HG03064 (cell line): ENCODE measurements around the gene CPB1.

ENCODE experiments used
- ATAC-seq: cut with Tn5 transposase; IDR thresholded peaks from one replicate; pipeline ENCODE4 v1.9.1; 2021; ENCODE audit warnings: low read depth; ENCODE audit not compliant: unreplicated experiment

The CPB1 gene

DNA sequence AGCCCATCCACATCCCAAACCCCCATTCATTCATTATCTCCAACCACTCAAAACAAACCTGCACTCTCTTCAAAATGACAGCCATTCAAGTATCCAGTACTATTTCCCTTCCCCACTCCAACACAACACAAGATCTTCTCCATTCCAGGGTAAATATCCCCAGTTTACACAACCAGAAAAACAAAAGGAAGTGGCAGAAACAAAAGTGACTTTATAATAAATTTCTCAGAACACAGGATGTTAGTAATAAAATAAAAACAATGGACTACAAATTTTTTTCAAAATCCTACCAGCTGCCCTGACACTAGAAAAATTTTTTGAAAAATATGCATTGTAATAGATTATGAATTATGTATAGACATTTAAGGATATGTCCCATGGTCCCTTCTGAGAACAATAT, 51.6 kb downstream of the CPB1 start:
- ATAC-seq = no peak

DNA sequence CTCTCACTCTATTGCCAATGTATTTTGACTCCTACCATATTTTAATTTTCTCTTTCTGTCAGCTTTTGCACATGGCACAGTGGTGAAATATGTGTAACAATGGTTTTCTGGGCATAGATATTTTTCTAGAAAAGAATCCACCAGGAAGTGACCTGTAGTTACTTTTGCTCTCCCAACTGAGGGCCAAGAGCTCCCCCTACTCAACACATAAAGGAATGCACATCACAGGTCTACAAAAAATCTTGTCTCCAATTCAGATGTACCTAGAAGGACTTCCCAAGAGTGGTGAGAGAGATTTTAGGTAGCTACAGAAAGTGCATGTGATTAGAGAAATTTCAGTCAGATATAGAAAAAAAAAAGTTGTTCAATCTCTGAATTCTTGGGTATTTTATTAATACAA, 53.1 kb downstream of the CPB1 start:
- ATAC-seq = no peak

DNA sequence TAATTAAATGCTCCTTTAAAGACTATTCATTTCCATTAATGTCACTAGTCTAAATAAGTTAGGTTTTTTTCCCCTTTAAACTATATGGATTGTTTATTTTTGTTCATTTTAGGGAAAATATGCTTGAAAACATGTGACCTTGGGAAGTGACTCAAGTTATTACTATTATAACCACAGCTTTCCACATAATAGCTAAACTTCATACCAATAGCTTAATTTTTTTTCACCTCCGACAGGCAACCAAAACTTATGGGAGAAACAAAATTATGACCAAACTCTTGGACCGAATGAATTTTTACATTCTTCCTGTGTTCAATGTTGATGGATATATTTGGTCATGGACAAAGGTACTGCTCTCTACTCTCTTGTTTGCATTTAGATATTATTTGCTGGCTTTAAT, 53.7 kb downstream of the CPB1 start:
- no peak for ATAC-seq

DNA sequence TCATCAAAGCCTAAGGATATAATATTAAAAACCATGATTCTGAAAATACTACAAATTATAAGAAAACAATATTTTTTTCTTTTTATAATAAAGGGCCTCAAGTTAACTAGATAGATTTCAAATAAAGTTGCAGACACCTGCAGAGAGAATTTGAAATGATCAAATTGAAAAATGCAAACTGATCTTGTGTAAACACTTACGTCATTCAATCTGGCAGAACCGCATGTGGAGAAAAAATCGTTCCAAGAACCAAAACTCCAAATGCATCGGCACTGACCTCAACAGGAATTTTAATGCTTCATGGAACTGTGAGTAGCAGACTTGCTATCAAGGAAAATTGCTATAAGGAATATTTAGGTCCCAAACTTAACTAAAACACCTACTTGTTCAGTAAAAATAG, 54.7 kb downstream of the CPB1 start:
- no peak for ATAC-seq

DNA sequence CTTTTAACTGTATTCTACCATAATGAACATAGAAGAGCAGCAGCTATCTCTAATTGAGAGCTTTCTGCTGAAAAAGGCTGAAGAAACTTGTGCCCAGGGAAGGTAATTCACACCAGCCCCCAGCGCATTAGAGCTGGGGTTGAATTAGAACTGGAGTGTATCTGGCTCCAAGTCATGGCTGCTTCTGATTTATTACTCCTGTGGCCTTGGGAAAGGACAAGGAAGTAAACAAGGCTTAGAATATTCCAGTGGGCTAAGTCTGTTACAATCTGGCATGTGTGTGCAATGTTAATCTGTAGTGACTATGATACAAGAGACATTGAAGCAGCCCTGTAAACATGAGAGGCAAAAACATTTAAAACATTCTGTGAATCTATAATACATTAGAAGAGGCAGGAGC, 55.6 kb downstream of the CPB1 start:
- no peak for ATAC-seq

DNA sequence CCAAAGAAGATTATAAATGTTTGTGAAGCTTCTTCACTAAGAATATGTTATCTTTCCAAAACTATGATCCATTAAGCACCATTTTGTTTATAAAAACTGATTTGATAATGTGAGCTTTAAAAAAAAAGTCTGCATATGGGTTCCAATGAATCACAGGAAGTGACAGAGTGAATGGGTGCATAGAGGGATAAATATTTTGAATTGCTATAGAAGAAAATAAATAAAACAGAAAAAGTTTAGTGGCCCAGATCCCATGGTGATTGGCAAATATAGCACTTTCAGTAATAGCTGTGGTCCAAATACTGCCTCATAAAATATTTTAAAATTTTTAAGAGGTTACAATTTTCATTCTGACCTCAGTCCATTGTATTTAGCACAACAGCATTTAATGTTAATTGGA, 56.6 kb downstream of the CPB1 start:
- no peak for ATAC-seq

DNA sequence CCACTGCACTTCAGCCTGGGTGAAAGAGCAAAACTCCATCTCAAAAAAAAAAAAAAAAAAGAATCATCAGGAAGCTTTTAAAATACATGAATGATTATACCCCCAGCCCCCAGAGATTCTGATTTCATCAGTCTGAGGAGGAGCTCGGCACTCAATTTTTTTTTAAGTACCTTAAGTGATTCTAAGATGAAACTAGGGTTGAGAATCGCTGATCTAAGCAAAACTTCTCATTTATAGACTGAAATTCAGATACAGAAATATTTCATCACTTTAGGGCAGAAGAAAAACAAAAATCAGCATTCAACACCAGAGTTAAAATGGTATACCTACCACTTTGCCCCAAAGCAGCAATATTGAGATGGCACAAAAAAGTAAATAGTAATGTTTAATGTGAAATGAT, 62.2 kb downstream of the CPB1 start:
- ATAC-seq = no peak

DNA sequence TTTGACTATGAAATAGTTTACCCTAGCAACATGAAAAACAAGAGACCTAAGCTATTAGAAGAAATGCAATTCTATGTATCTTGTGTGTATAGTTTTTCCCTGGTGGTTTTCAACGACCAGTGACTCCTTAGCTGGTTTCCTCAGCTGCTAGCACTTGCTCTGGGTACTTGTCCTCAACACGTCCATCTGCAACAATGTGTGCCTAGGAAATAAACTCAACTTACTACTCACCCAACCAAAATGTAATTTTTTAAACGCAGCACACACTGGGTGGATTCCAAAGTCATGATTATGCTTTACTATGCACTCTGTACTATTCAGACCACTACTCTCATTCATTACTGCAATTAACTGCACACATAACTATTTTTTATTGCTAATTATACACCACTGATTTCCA, 68.5 kb downstream of the CPB1 start:
- no peak for ATAC-seq

DNA sequence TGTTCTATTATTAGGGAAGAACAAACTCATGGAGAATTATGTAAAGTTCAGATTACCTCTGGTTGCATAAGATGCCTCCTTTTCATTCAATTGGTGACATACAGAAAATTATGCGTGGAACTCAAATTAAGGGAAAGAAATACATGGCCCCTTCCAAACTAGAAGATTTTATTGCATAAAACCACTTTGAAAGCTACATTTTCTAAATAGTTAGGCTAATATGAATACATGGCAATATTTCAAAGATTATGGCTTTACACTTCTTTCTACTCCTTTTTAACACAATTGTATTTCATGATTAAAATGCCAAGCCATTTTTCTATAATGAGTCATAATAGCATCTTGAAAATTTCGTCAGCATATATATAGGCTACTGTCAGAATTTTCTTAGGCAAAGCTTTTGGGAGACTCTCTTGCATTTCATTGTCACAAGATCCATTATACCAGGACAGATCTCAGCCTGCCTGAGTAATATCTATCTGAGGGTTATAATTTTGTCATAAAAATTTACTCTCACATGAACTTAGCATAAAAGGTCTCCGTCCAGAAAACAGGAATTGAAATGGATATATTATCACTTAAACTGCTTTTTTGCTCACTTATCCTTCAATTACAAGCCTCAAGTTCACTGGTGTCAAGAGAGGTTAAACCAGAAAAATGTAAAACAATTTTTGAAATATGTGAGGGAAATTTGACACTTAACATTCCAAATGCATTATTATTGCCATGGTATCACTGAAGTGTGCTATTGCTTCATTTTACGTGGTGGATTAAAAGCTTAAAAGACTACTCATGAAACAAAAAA, 74.6 kb downstream of the CPB1 start:
- ATAC-seq = no peak

DNA sequence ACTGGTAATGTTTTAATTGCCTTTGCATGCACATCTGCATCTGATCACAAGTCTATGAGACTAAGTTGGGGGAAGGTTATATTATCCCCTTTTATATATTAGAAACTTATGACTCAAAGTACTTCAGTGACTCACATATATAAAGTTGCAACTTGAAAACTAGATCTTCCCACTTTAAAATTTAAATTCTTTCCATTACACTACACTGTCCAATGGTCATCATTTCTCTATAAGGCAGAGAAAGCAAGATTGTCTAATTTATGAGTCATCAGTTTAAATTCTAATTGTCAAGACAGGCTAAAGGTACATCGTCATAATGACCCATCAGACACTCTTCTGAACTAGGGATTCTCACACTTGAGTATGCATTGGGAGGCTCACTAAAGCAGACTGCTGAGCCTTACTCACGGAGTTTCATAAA, 75.4 kb downstream of the CPB1 start:
- ATAC-seq = no peak

DNA sequence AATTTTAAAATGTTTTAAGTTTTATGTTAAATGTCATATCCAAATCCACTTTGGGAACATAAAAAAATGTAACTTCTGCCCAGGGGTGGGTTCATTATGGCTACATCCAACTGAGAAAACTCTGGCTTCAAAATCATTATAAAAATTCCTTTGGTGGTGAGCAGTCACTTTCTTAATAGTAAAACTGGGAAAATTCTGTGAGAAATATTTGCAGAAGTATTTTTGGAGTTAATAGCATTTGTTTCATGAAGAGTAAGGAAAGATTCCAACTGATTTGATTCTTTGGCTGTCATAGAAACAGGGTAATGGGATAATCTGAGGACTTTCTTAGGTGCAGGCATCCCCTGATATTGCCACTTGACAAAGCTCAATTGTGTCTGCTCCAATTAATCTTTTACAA, 76.3 kb downstream of the CPB1 start:
- ATAC-seq = no peak

DNA sequence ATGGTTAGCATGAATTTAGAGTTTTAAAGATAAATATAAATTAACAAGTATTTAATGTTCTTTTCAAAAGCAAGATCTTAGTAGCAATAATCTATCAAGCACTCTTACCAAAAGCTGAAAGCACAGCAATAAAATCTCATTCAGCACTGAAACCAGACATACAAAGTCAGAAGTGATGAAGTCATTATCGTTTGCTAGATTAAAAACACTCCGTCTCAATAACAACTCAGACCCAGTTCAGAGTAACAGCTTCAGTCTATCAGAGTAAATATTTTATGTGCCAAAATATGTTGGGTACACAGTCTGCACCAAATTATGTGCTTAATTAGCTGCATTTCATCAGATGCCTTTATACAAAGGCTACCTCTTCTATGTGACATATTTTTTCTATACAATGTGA, 79.1 kb downstream of the CPB1 start:
- ATAC-seq = no peak
